ENCODE data around the gene SCAMP1. TPM values are rescaled to one million over a fixed set of nuclear protein-coding genes. Genes with fewer than 3 reads are reported as not detected.

The SCAMP1 gene
- polyA plus RNA-seq, 4 donors = 3.5 to 24.5 (median 7.7) TPM

DNA sequence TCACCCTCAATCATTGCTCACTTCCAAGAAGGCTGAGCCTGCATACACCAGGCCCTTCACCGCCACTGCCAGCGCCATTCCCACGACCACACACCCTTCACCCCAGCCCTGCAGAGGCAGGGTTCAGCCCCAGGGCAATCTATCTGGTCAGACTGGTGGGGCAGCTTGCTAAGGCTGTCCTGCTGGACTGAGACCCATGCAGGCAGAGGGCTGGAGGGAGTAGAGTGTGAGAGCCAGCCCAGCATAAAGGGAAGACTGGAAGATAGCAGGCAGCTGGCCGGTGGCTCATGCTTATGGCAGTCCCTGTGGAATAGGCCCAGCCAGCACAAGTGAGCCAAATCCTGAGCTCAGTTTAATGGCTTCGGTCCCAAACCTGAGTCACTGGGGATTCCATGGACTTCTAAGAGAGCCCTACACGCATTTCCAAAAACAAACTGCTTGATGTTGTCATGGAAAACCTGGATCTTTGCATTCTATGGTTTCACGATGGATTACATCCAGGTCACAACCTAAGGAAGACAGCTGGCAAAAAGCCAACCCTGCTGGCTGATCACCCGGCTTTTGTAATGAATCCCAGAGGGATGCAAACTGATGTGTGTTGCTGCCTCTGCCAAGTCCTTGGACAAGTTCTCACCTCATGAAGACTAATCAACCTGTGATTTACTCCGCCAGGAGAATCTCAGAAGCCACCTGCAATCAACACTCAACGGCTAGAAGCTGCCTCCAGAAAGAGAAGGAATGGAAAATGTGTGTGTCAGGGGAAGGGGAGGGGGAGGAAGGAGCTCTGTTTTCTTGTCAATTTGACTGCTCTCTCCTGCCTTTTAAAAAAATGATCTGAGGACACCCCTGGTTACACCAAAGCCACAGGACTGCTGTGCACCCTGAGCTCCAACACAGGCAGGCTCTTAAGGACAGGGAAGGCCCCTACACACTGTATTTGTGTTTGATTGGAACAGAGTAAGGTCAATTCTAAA is 144.6 kb downstream of the SCAMP1 start:
- Histone ChIP-seq H3K4me1 (ENCODE audit: control insufficient read depth in 3 of 3, insufficient read depth in 2 of 3, low read depth in 1 of 3, low read length in 2 of 3) (peaks cover 5 to 34% (median 6%) of the 10 kb centered on the region in 3 donors), H3K27me3 (ENCODE audit: control insufficient read depth in 3 of 3, insufficient read depth in 3 of 3, low read length in 3 of 3) (no peaks in the 10 kb centered on the region), H3K27ac (ENCODE audit: low read depth in 1 of 3, low read length in 2 of 3) (peak overlapping the region in 2 of 3 donors; percentile 55 to 64), H3K9me3 (ENCODE audit: control insufficient read depth in 2 of 2, insufficient read depth in 1 of 2, low read depth in 1 of 2, low read length in 1 of 2) (no peaks in the 10 kb centered on the region), H3K36me3 (ENCODE audit: control insufficient read depth in 3 of 3, insufficient read depth in 2 of 3, low read depth in 1 of 3, low read length in 3 of 3) (peaks cover 0 to 27% (median 0%) of the 10 kb centered on the region in 3 donors), H3K4me3 (ENCODE audit: low read depth in 1 of 3, low read length in 3 of 3) (no peak overlapping the region)
- FAIRE-seq = no peak
- peak in 1 of 2 donors; percentile 61 for DNase-seq
- WGBS, 3 donors = 45 to 55% (median 46%) methylated on average over 10 of the region's 10 CpGs

DNA sequence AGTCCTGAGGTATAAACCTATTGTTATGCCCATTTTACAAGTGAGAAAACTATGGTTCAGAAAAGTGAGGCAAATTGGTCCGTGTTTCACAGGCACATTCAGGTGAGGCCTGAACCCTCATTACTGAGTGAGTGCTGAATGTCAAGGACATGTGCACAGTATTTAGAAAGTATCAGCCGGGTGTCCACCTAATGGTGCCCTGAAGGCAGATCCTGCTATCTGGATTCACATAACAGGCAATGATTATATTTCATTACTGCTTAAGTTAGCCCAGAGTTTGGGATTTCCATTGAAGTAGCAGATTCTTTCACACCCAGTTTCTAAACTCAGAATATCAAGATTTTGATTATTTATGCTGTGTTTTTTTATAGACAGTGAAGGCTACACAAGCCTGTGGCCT is 145.4 kb downstream of the SCAMP1 start:
- 82 to 95% (median 88%) methylated on average over 2 of the region's 2 CpGs for WGBS, 3 donors
- DNase-seq (no peak), FAIRE-seq (no peak)
- Histone ChIP-seq H3K9me3 (ENCODE audit: control insufficient read depth in 2 of 2, insufficient read depth in 1 of 2, low read depth in 1 of 2, low read length in 1 of 2) (no peaks in the 10 kb centered on the region), H3K27ac (ENCODE audit: low read depth in 1 of 3, low read length in 2 of 3) (peak overlapping the region in 2 of 3 donors; percentile 55 to 64), H3K27me3 (ENCODE audit: control insufficient read depth in 3 of 3, insufficient read depth in 3 of 3, low read length in 3 of 3) (no peaks in the 10 kb centered on the region), H3K36me3 (ENCODE audit: control insufficient read depth in 3 of 3, insufficient read depth in 2 of 3, low read depth in 1 of 3, low read length in 3 of 3) (peaks cover 0 to 27% (median 0%) of the 10 kb centered on the region in 3 donors), H3K4me1 (ENCODE audit: control insufficient read depth in 3 of 3, insufficient read depth in 2 of 3, low read depth in 1 of 3, low read length in 2 of 3) (peaks cover 5 to 35% (median 6%) of the 10 kb centered on the region in 3 donors), H3K4me3 (ENCODE audit: low read depth in 1 of 3, low read length in 3 of 3) (no peak overlapping the region)

DNA sequence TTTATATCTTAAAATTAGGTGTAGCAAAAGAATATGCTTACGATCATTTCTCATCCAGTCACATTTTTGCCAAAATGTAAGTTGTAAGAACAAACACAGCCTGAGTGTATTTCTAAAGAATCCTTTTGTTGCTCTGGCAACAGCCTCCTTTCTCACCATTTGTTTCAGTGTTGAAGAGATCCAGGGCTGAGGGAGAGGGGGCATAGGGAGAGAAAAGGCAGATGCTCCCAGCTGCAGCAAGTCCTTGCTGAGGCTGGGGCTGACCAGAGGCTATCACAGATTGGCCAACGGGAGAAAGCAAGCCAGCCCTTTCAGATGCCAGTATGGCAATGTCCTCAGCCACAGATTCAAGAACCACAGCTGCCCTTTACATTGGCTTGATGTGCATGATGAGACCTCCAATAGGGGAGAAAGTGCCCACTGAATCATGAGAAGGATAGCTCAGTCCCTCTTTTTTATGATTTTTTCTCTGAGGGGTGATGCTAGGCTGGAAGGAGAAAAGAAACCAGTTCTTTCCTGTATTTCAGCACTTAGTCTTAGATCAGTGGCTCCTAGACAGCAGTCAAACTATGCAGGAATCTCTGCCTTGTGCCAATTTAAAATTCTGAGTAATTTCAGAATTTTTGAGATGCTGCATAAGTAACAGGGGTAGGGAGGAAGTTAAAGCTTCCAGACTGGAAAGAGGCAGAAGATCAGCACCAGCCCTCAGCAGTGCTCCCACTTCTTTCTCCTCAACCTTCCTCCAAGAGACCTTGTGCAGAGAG is 146.0 kb downstream of the SCAMP1 start:
- FAIRE-seq (no peak), DNase-seq (no peak)

DNA sequence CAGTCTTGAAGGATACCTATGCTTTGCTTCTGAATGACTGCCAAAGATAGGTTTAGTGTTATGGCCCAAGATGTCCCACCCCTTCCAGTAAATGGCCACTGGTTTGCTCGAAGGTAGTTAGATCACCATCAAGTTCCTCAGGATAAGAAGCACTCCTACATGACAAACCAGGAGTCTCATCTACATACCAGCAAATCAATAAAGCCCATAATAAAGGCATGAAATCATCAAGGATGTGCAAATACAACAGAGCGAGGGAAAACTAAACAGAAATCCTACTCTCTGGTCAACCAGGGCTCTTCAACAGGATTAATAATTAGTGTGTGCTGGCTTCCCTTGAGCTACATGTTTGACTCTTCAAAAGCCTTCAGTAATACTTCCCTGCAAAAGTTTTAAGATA is 147.1 kb downstream of the SCAMP1 start:
- Histone ChIP-seq H3K4me1 (ENCODE audit: control insufficient read depth in 3 of 3, insufficient read depth in 2 of 3, low read depth in 1 of 3, low read length in 2 of 3) (peaks cover 5 to 35% (median 6%) of the 10 kb centered on the region in 3 donors), H3K4me3 (ENCODE audit: low read depth in 1 of 3, low read length in 3 of 3) (no peak overlapping the region), H3K9me3 (ENCODE audit: control insufficient read depth in 2 of 2, insufficient read depth in 1 of 2, low read depth in 1 of 2, low read length in 1 of 2) (no peaks in the 10 kb centered on the region), H3K27ac (ENCODE audit: low read depth in 1 of 3, low read length in 2 of 3) (no peak overlapping the region), H3K27me3 (ENCODE audit: control insufficient read depth in 3 of 3, insufficient read depth in 3 of 3, low read length in 3 of 3) (no peaks in the 10 kb centered on the region), H3K36me3 (ENCODE audit: control insufficient read depth in 3 of 3, insufficient read depth in 2 of 3, low read depth in 1 of 3, low read length in 3 of 3) (peaks cover 0 to 23% (median 0%) of the 10 kb centered on the region in 3 donors)
- DNase-seq (no peak), FAIRE-seq (no peak)
- 75 to 81% (median 78%) methylated on average over 2 of the region's 2 CpGs for WGBS, 3 donors

More for the DNA sequence above, 146.0 kb downstream of the SCAMP1 start:
- Histone ChIP-seq H3K36me3 (ENCODE audit: control insufficient read depth in 3 of 3, insufficient read depth in 2 of 3, low read depth in 1 of 3, low read length in 3 of 3) (peaks cover 0 to 24% (median 0%) of the 10 kb centered on the region in 3 donors), H3K4me1 (ENCODE audit: control insufficient read depth in 3 of 3, insufficient read depth in 2 of 3, low read depth in 1 of 3, low read length in 2 of 3) (peaks cover 5 to 35% (median 6%) of the 10 kb centered on the region in 3 donors), H3K27ac (ENCODE audit: low read depth in 1 of 3, low read length in 2 of 3) (peak overlapping the region in 1 of 3 donors; percentile 64), H3K27me3 (ENCODE audit: control insufficient read depth in 3 of 3, insufficient read depth in 3 of 3, low read length in 3 of 3) (no peaks in the 10 kb centered on the region), H3K4me3 (ENCODE audit: low read depth in 1 of 3, low read length in 3 of 3) (no peak overlapping the region), H3K9me3 (ENCODE audit: control insufficient read depth in 2 of 2, insufficient read depth in 1 of 2, low read depth in 1 of 2, low read length in 1 of 2) (no peaks in the 10 kb centered on the region)
- 75 to 97% (median 88%) methylated on average over 2 of the region's 2 CpGs for WGBS, 3 donors

DNA sequence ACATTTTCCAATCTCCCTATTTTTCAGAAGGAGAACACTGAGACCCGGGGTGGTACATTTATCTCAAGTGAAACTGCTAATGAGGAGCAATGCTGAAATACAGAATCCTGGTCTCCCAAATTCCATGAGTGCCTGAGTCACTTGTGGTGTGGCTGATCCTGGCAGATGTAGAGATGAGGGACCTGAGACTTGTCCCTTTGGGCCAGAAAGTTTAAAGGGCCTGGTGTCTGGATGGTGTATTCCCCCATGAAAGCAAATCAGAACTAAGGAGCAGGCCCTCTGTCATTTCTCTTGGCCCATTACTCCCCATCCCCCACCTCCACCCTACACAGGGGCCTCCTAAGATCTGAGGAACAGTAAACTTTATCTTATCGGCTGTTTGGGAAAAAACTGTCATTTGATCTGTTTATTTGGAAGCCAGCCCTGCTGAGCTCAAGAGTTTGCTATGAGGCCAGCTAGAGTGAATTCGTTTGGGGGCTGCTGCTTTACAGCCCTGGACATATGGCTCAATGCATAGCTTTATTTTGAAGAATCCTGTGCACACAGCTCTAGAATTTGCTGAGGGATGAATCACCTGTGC is 147.9 kb downstream of the SCAMP1 start:
- Histone ChIP-seq H3K9me3 (ENCODE audit: control insufficient read depth in 2 of 2, insufficient read depth in 1 of 2, low read depth in 1 of 2, low read length in 1 of 2) (no peaks in the 10 kb centered on the region), H3K27me3 (ENCODE audit: control insufficient read depth in 3 of 3, insufficient read depth in 3 of 3, low read length in 3 of 3) (no peaks in the 10 kb centered on the region), H3K27ac (ENCODE audit: low read depth in 1 of 3, low read length in 2 of 3) (peak overlapping the region in 1 of 3 donors; percentile 2), H3K4me3 (ENCODE audit: low read depth in 1 of 3, low read length in 3 of 3) (no peak overlapping the region), H3K36me3 (ENCODE audit: control insufficient read depth in 3 of 3, insufficient read depth in 2 of 3, low read depth in 1 of 3, low read length in 3 of 3) (peaks cover 0 to 23% (median 0%) of the 10 kb centered on the region in 3 donors), H3K4me1 (ENCODE audit: control insufficient read depth in 3 of 3, insufficient read depth in 2 of 3, low read depth in 1 of 3, low read length in 2 of 3) (peaks cover 5 to 35% (median 6%) of the 10 kb centered on the region in 3 donors)
- DNase-seq (no peak), FAIRE-seq (no peak)
- 29 to 37% (median 35%) methylated on average over 3 of the region's 3 CpGs for WGBS, 3 donors

DNA sequence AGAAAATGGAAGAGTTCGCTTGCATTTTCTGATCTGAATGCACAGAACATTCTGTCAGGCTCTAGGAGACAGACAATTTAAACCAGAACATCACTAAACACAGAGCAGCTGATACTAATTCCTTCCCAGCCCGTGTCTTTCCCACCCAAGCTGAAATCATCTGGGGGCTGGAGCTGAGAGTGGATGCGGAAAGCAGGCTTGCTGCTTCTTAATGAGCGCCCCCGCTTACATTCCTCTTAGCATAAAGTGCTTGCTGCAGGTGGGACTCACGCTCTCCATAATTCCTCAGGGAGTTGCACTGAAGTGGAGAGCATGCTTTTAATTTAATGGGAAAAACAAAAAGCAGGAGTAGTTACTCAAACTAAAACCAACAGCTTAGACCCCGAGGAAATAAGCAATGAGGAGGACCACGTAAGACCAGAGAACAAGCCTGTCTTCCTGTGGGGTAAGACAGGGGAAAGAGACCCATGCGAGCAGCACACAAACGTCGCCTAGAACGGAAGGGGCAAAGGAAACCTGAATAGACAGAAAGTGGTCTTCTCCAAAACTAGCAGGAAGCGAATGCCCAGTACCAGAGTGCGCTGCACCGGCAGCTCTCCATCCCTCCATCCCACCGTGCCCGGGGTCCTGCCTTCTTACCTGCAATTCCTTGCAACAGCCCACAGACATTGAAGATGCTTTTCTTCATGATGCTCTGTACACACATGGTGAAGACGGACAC is 148.9 kb downstream of the SCAMP1 start:
- DNase-seq (no peak), FAIRE-seq (no peak)
- 63 to 74% (median 67%) methylated on average over 18 of the region's 18 CpGs for WGBS, 3 donors
- Histone ChIP-seq H3K36me3 (ENCODE audit: control insufficient read depth in 3 of 3, insufficient read depth in 2 of 3, low read depth in 1 of 3, low read length in 3 of 3) (peaks cover 0 to 26% (median 0%) of the 10 kb centered on the region in 3 donors), H3K9me3 (ENCODE audit: control insufficient read depth in 2 of 2, insufficient read depth in 1 of 2, low read depth in 1 of 2, low read length in 1 of 2) (no peaks in the 10 kb centered on the region), H3K27ac (ENCODE audit: low read depth in 1 of 3, low read length in 2 of 3) (peak overlapping the region in 1 of 3 donors; percentile 61), H3K4me3 (ENCODE audit: low read depth in 1 of 3, low read length in 3 of 3) (peak overlapping the region in 2 of 3 donors; percentile 23 to 31), H3K27me3 (ENCODE audit: control insufficient read depth in 3 of 3, insufficient read depth in 3 of 3, low read length in 3 of 3) (no peaks in the 10 kb centered on the region), H3K4me1 (ENCODE audit: control insufficient read depth in 3 of 3, insufficient read depth in 2 of 3, low read depth in 1 of 3, low read length in 2 of 3) (peaks cover 5 to 35% (median 6%) of the 10 kb centered on the region in 3 donors)

DNA sequence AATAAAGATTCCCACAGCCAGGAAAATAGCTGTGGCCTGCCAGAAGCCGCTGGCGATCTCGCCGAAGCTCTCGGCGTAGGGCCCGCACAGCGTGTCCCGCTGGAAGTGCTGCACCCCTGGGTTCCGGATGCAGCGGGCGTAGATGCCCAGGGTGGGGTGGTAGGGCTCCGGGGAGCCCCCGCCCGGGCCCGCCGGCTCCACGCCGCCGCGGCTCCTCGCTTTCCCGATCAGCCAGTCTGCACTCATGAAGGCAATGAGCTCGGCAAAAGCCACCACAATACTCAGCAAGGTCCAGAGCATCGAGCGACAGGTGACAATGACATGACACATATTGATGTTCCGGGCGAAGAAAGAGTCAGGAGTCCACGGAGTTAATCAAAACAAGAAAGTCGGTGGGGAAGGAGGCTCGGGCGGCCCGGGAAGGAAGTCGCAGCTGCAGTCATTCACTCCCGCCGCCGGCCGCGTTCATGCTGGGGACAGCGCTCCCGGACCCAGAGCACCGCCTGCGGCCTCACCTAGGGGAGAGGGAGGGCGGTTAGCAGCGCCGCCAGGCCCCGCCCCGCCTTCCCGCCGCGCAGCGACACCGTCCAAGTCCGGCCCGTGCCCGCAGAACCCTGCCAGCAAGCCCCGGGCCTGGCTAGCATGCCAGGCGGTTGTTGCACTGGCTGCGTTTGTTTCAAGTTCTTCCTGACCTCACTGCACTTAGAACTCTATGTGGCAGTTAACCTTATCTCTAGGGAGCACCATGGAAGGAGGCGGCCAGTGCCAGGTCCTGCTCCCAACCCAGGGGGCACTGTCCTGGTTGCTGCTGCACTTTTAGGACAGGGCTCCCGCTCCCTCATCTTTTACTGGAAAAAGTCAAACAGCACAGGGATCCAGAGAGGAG is 149.7 kb downstream of the SCAMP1 start:
- no peak for FAIRE-seq
- 5 to 17% (median 5%) methylated on average over 60 to 61 of the region's 61 CpGs for WGBS, 3 donors
- Histone ChIP-seq H3K27ac (ENCODE audit: low read depth in 1 of 3, low read length in 2 of 3) (peak overlapping the region in 2 of 3 donors; percentile 18 to 61), H3K4me1 (ENCODE audit: control insufficient read depth in 3 of 3, insufficient read depth in 2 of 3, low read depth in 1 of 3, low read length in 2 of 3) (peaks cover 2 to 35% (median 5%) of the 10 kb centered on the region in 3 donors), H3K9me3 (ENCODE audit: control insufficient read depth in 2 of 2, insufficient read depth in 1 of 2, low read depth in 1 of 2, low read length in 1 of 2) (no peaks in the 10 kb centered on the region), H3K4me3 (ENCODE audit: low read depth in 1 of 3, low read length in 3 of 3) (peak overlapping the region in 2 of 3 donors; percentile 23 to 31), H3K36me3 (ENCODE audit: control insufficient read depth in 3 of 3, insufficient read depth in 2 of 3, low read depth in 1 of 3, low read length in 3 of 3) (peaks cover 0 to 20% (median 0%) of the 10 kb centered on the region in 3 donors), H3K27me3 (ENCODE audit: control insufficient read depth in 3 of 3, insufficient read depth in 3 of 3, low read length in 3 of 3) (no peaks in the 10 kb centered on the region)
- DNase-seq = peak; percentile 67 to 78

Data from small intestine (tissue), 7 donors.